Fibroblast of lung (primary cell): ENCODE results near the gene NR6A1.

Experiments used
- EZH2 ChIP-seq: IDR thresholded peaks from 2 replicates; pipeline ENCODE4 v1.5.1; 2012; ENCODE audit warnings: low read length, control low read depth, mild to moderate bottlenecking; ENCODE audit errors: missing control alignments
- TF ChIP-seq, protein P1 (sequence below), 2 donors: IDR thresholded peaks in 1 of 2; conservative IDR thresholded peaks in 1 of 2; 1 replicate in 1 of 2; 2 replicates in 1 of 2; pipeline ENCODE4 v1.5.1; 2011 to 2012; ENCODE audit warnings: low read length in 2 of 2, control low read depth in 1 of 2, inconsistent platforms in 1 of 2, low read depth in 1 of 2, mild to moderate bottlenecking in 1 of 2

DNA sequence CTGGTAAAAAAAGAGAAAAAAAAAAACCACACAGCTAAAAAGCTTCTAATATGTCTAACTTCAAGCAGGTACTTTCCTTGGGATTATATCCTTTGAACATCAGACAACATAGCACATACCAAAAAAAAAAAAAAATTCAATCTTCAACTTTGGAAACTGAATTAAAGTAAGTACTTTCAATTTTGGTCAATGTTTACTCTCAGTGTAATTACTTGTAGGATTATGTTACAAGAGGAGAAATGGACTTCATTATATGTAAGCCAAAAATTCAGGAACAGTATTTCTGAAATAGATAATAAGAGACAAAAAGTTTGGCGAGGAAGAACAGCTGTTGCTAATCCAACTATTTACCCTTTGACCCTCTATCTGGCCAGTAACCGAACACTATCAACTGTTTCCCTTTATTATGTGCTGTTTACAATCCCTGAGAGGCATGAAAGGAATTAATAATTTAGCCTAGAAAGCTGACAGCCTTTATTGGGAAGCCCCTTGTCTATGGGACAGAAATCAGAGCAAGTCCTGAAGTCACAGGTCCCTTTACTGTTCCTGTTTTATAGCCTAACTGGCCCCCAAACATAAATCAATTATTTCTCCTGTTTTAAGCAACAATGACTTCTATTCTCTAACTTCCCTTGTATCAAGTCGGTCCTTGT is 46.6 kb downstream of the NR6A1 start:
- TF ChIP-seq, protein P1, sequence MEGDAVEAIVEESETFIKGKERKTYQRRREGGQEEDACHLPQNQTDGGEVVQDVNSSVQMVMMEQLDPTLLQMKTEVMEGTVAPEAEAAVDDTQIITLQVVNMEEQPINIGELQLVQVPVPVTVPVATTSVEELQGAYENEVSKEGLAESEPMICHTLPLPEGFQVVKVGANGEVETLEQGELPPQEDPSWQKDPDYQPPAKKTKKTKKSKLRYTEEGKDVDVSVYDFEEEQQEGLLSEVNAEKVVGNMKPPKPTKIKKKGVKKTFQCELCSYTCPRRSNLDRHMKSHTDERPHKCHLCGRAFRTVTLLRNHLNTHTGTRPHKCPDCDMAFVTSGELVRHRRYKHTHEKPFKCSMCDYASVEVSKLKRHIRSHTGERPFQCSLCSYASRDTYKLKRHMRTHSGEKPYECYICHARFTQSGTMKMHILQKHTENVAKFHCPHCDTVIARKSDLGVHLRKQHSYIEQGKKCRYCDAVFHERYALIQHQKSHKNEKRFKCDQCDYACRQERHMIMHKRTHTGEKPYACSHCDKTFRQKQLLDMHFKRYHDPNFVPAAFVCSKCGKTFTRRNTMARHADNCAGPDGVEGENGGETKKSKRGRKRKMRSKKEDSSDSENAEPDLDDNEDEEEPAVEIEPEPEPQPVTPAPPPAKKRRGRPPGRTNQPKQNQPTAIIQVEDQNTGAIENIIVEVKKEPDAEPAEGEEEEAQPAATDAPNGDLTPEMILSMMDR (conservative IDR thresholded peaks at IDR 0.05 in 1 of 2, IDR thresholded peaks at IDR 0.05 in 1 of 2; ENCODE audit: low read depth in 1 of 2, low read length in 2 of 2), result no peak
- TF ChIP-seq EZH2, result no peak
